Common myeloid progenitor, CD34-positive (primary cell): ENCODE data around the gene CD40.

ENCODE experiments used
- CTCF ChIA-PET: fragments of 350-600 bp; sonication (Branson Sonifier 250); formaldehyde crosslinking; loops from one replicate; lab custom pipeline; 2021; ENCODE audit warnings: antibody characterized with exemption; lab: Charles Lee
- POLR2A ChIA-PET: fragments of 350-600 bp; sonication (Branson Sonifier 250); formaldehyde crosslinking; loops from one replicate; lab custom pipeline; 2021; ENCODE audit warnings: antibody characterized with exemption; lab: Charles Lee
- DNase-seq, 3 donors: peaks; one replicate each; pipeline versions ENCODE4 v3.0.0 to v3.0.0-alpha.2; 2013
- H3K27ac ChIP-seq, 2 experiments: 1 replicate in 1 of 2; 2 replicates in 1 of 2; pipeline ENCODE4 v1.7.0; 2013; ENCODE audit warnings: inconsistent platforms in 2 of 2, low read length in 2 of 2, mild to moderate bottlenecking in 2 of 2, low read depth in 1 of 2, moderate library complexity in 1 of 2; ENCODE audit not compliant: severe bottlenecking in 2 of 2, insufficient read depth in 1 of 2, poor library complexity in 1 of 2
- H3K27me3 ChIP-seq, 5 experiments: replicated peaks in 2 of 5; 1 replicate in 3 of 5; 2 replicates in 2 of 5; pipeline versions ENCODE4 v1.6.1 to v1.7.0; 2013; ENCODE audit warnings: low read length in 4 of 5, mild to moderate bottlenecking in 2 of 5, moderate library complexity in 2 of 5, inconsistent platforms in 1 of 5; ENCODE audit not compliant: insufficient read depth in 5 of 5, control insufficient read depth in 4 of 5
- H3K36me3 ChIP-seq, 4 experiments: 1 replicate in 2 of 4; 2 replicates in 2 of 4; pipeline versions ENCODE4 v1.6.1 to v1.7.0; 2013; ENCODE audit warnings: low read length in 3 of 4, control low read depth in 1 of 4, mild to moderate bottlenecking in 1 of 4; ENCODE audit not compliant: control insufficient read depth in 4 of 4, insufficient read depth in 4 of 4
- H3K4me1 ChIP-seq, 4 experiments: 1 replicate in 3 of 4; 2 replicates in 1 of 4; pipeline versions ENCODE4 v1.6.1 to v1.7.1; 2013; ENCODE audit warnings: low read length in 3 of 4, mild to moderate bottlenecking in 3 of 4, control low read depth in 1 of 4, inconsistent platforms in 1 of 4, moderate library complexity in 1 of 4; ENCODE audit not compliant: control insufficient read depth in 4 of 4, insufficient read depth in 4 of 4; ENCODE audit errors: control extremely low read depth in 1 of 4
- H3K4me3 ChIP-seq, 7 experiments: 1 replicate in 4 of 7; 2 replicates in 3 of 7; pipeline versions ENCODE4 v1.5.1 to v1.7.0; 2013; ENCODE audit warnings: mild to moderate bottlenecking in 7 of 7, low read length in 6 of 7, moderate library complexity in 6 of 7, inconsistent platforms in 2 of 7, low read depth in 2 of 7, control low read depth in 1 of 7; ENCODE audit not compliant: insufficient read depth in 4 of 7, control insufficient read depth in 1 of 7; ENCODE audit errors: extremely low read depth in 1 of 7
- H3K9me3 ChIP-seq, 5 experiments: 1 replicate in 4 of 5; 2 replicates in 1 of 5; pipeline versions ENCODE4 v1.6.1 to v1.7.1; 2013; ENCODE audit warnings: low read length in 4 of 5, mild to moderate bottlenecking in 2 of 5, inconsistent platforms in 1 of 5, low read depth in 1 of 5, moderate library complexity in 1 of 5; ENCODE audit not compliant: control insufficient read depth in 4 of 5, insufficient read depth in 2 of 5; ENCODE audit errors: control extremely low read depth in 1 of 5
- WGBS: methylation state at CpG from one replicate; pipeline ENCODE4 v1.1.5; 2013; ENCODE audit not compliant: insufficient coverage; 5-methylcytosine and 5-hydroxymethylcytosine counted together

CD40 gene

GRCh38 chr20:46076806-46077205 lies 41.3 kb upstream of the CD40 start:
- 89% methylated on average over 6 of the region's 7 CpGs for WGBS
- Histone ChIP-seq H3K27me3 (no peaks in the 10 kb centered on the region), H3K27ac (no peak overlapping the region), H3K36me3 (peaks cover 35 to 50% (median 47%) of the 10 kb centered on the region in 4 experiments), H3K4me1 (no peaks in the 10 kb centered on the region), H3K9me3 (no peaks in the 10 kb centered on the region), H3K4me3 (no peak overlapping the region)
- DNase-seq: no peak
- ChIA-PET CTCF (interaction anchor here (1.1 to 1.2 kb wide), 2 partner anchors 11 to 18 kb away, joined by 3 to 4 read pairs; no protein-coding TSS in a partner anchor), POLR2A (interaction anchor here (1.1 kb wide), 1 partner anchor 19 kb away, joined by 3 read pairs; no protein-coding TSS in a partner anchor)

GRCh38 chr20:46077642-46078305 lies 40.3 kb upstream of the CD40 start:
- Histone ChIP-seq H3K4me3 (no peak overlapping the region), H3K4me1 (peaks cover 0 to 3% (median 0%) of the 10 kb centered on the region in 4 experiments), H3K36me3 (peaks cover 35 to 50% (median 46%) of the 10 kb centered on the region in 4 experiments), H3K27me3 (no peaks in the 10 kb centered on the region), H3K9me3 (no peaks in the 10 kb centered on the region), H3K27ac (no peak overlapping the region)
- DNase-seq: no peak
- ChIA-PET POLR2A (no interaction called here), CTCF (no interaction called here)
- 98% methylated on average over 6 of the region's 8 CpGs for WGBS

DNA sequence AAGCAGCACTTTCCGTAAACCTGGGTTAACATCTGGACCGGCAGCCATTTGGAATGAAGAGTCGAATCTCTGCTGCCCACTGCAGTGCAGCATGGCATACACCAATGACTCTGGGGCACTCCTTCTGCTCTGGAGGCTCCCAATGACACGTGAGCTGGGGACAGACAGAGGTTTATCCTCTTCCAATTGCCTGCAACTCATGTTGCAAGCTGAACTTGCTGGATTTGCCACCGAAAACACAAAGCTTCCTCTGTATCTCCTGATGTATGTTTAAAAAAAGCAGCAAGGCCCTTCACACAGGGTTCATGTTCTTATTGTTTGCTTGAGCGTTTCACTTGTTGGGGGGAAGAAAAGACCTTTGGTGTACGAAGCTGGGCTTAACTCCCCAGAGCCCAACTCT lies 39.2 kb upstream of the CD40 start:
- Histone ChIP-seq H3K4me1 (peaks cover 0 to 10% (median 4%) of the 10 kb centered on the region in 4 experiments), H3K27me3 (no peaks in the 10 kb centered on the region), H3K27ac (no peak overlapping the region), H3K9me3 (no peaks in the 10 kb centered on the region), H3K36me3 (peaks cover 35 to 47% (median 39%) of the 10 kb centered on the region in 4 experiments), H3K4me3 (no peak overlapping the region)
- CTCF ChIA-PET: interaction anchor here (0.9 to 2.0 kb wide), 4 partner anchors 9 to 82 kb away, joined by 3 to 10 read pairs (median 5); no protein-coding TSS in a partner anchor
- POLR2A ChIA-PET: interaction anchor here (0.6 kb wide), 1 partner anchor 516 kb away, joined by 3 read pairs; no protein-coding TSS in a partner anchor
- WGBS: 91% methylated on average over 6 of the region's 7 CpGs
- no peak for DNase-seq

DNA sequence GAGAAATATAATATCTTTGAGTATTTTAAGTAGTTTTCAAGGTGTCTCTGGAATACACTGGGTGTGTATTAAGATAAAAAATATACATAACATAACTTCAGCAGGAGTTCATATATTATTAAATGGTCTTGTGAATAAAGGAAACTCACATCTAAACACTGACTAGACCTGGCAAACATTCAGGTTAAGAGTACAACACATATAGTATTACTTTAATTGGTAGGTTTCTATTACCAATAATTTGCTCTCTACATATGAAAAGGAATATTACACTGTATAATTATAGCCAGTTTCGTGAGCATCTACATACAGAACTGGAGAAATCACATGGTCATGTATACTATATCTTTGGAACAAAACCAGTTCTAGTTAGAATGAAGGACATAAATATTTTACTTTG lies 37.0 kb upstream of the CD40 start:
- Histone ChIP-seq H3K9me3 (no peaks in the 10 kb centered on the region), H3K36me3 (peaks cover 20 to 26% (median 23%) of the 10 kb centered on the region in 4 experiments), H3K27me3 (no peaks in the 10 kb centered on the region), H3K4me3 (no peak overlapping the region), H3K27ac (no peak overlapping the region), H3K4me1 (peaks cover 0 to 13% (median 6%) of the 10 kb centered on the region in 4 experiments)
- WGBS: no CpG with 5 or more reads among the region's 1 CpG
- no peak for DNase-seq
- POLR2A ChIA-PET: no interaction called here
- CTCF ChIA-PET: interaction anchor here (1.7 kb wide), 1 partner anchor 14 kb away, joined by 8 read pairs; no protein-coding TSS in a partner anchor

DNA sequence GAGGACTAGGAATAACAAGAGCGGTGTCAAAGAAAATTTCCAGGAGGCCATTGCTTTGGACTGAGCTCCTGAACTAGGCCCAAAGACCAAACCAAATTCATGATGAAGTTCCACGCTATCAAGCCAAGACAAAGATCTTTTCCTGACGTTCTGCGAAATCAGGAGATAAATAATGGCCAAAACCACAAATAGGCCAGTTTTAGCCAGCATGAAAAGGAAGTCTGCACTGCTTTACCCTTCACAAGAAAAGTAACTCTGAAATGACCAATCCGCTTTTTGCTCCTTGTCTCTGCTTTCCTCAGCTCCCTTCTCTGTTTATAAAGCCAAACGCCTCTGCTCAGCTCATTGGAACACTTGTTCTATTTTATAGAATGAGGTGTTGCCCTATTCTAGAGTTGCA lies 35.0 kb upstream of the CD40 start:
- ChIA-PET CTCF (interaction anchor here (1.4 kb wide), 2 partner anchors 13 to 96 kb away, joined by 3 to 5 read pairs; no protein-coding TSS in a partner anchor), POLR2A (no interaction called here)
- peaks cover 14 to 17% (median 16%) of the 10 kb centered on the region in 4 experiments for H3K36me3 ChIP-seq
- no peak overlapping the region for H3K27ac ChIP-seq
- H3K4me3 ChIP-seq: no peak overlapping the region
- peaks cover 2 to 28% (median 15%) of the 10 kb centered on the region in 4 experiments for H3K4me1 ChIP-seq
- no peaks in the 10 kb centered on the region for H3K9me3 ChIP-seq
- no peaks in the 10 kb centered on the region for H3K27me3 ChIP-seq
- no peak for DNase-seq
- 72% methylated on average over 4 of the region's 6 CpGs for WGBS

DNA sequence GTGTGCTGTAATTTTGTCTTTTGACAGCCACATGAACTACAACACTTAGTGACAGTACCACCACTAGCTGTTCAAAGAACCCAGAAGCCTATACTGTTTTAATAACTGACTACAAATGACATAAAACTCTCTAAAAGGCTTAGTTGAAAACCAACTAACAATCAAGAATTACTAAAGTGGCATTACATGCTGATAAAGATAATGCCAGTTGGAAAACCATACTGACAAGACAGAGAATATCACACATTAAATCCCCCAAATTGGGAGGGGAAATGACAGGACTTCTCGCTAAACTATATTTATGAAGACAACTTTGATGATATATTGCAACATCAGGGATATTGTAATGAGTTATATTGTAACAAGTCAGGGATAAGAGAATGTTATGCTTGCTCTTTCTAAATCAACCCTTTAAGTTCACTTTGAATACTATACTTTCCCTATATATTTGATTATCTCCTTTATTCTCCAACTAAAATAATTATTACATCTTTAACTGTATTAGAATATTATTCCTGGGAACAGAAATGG lies 34.5 kb upstream of the CD40 start:
- ChIA-PET CTCF (interaction anchor here (1.4 kb wide), 2 partner anchors 12 to 97 kb away, joined by 3 to 5 read pairs; no protein-coding TSS in a partner anchor), POLR2A (no interaction called here)
- Histone ChIP-seq H3K36me3 (peaks cover 11 to 13% (median 12%) of the 10 kb centered on the region in 4 experiments), H3K9me3 (no peaks in the 10 kb centered on the region), H3K27ac (no peak overlapping the region), H3K4me1 (peaks cover 7 to 33% (median 20%) of the 10 kb centered on the region in 4 experiments), H3K4me3 (no peak overlapping the region), H3K27me3 (no peaks in the 10 kb centered on the region)
- WGBS: no CpG with 5 or more reads among the region's 1 CpG
- no peak for DNase-seq

DNA sequence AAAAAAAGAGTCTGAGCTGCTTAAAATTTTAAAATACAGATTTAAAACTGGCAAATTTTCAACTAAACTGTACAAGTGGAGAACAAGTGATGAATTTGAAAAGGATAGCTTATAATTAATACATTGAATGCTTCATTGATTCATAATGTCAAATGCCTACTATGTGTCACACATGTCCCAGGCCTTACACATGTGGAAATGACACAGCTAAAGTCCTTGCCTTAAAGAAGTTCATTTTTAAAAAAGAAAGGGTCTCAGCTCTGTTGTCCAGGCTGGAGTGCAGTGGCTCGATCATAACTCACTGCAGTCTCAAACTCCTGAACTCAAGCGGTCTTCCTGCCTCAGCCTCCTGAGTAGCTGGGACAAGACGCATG lies 33.3 kb upstream of the CD40 start:
- no peak overlapping the region for H3K4me3 ChIP-seq
- peaks cover 11 to 39% (median 23%) of the 10 kb centered on the region in 4 experiments for H3K4me1 ChIP-seq
- DNase-seq: no peak
- ChIA-PET POLR2A (no interaction called here), CTCF (interaction anchor here (0.8 to 1.4 kb wide), 6 partner anchors 10 to 114 kb away, joined by 3 to 4 read pairs (median 3); partner anchors contain the start of gene CD40)
- H3K27ac ChIP-seq: no peak overlapping the region
- WGBS: 100% methylated on average over 3 of the region's 3 CpGs
- no peaks in the 10 kb centered on the region for H3K27me3 ChIP-seq
- H3K36me3 ChIP-seq: peaks cover 0 to under 1% (median under 1%) of the 10 kb centered on the region in 4 experiments
- no peaks in the 10 kb centered on the region for H3K9me3 ChIP-seq
